ENCODE data around the gene RAB40B. TPM values are rescaled to one million over a fixed set of nuclear protein-coding genes. Genes with fewer than 3 reads are reported as not detected.

The RAB40B gene
- total RNA-seq, 1 experiment from 2014 or later, result 22.4 TPM

DNA sequence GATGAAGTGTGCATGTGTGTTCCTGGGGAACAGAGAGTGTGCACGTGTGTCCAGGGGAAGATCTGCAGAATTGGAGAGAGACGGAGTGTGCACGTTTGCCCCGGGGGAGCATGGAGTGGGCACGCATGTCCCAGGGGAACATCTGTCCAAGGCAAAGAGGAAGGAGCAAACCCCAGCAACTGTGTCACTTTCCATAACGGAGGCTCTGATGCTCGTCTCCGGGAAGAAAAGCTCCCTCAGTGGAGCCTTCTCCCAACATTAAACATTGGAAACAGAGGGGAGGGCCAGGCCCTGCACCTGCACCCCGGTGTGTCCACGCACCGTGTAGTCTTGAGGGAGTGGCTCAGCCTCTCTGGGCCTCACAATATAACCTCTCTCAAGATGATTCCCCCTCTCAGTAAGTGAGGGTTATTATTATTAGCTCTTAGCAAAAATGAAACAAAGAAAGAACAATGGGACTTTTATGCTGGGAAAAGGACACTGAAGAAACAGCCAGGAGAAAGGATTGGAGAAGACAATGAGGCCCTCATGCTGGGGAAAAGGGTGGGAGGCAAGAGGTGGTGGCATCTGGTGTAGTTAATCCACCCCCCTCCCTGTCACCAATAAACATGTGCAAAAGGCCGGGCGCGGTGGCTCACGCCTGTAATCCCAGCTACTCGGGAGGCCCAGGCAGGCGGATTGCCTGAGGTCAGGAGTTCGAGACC, 7.6 kb downstream of the RAB40B start:
- DNase-seq, result no peak
- POLR2A ChIA-PET (ENCODE audit: unreplicated experiment), result no interaction called here
- no peak for TF ChIP-seq EZH2 (IDR thresholded peaks at IDR 0.05; ENCODE audit: low read length, unreplicated experiment)
- TF ChIP-seq EZH2phosphoT487 (IDR thresholded peaks at IDR 0.05; ENCODE audit: borderline replicate concordance, low read length), result no peak
- Histone ChIP-seq H3K79me2 (ENCODE audit: low read length) (no peaks in the 10 kb centered on the region), H3K9me3 (ENCODE audit: low read length) (no peaks in the 10 kb centered on the region), H4K20me1 (ENCODE audit: low read length) (no peaks in the 10 kb centered on the region), H3K36me3 (ENCODE audit: low read depth, low read length) (no peaks in the 10 kb centered on the region; the same call in 1 of the 2 replicates), H3K27ac (ENCODE audit: low read length) (no peak overlapping the region), H3K9ac (ENCODE audit: low read length) (no peak overlapping the region), H3K9me2 (replicated peaks; ENCODE audit: low read length) (no peaks in the 10 kb centered on the region), H3K4me1 (ENCODE audit: insufficient read depth, low read length) (no peaks in the 10 kb centered on the region), H3K27me3 (ENCODE audit: low read length) (no peaks in the 10 kb centered on the region), H3F3A (ENCODE audit: low read length, unreplicated experiment) (no peaks in the 10 kb centered on the region), H2AFZ (ENCODE audit: low read length) (no peak overlapping the region), H3K4me3 (ENCODE audit: low read length) (no peak overlapping the region), H3K4me2 (ENCODE audit: low read length) (no peak overlapping the region)
- CTCF ChIA-PET, result no interaction called here
- BruUV-seq (replicated peaks), result no TSS peak
- no peak for ATAC-seq
- intact Hi-C loops (cut with micrococcal nuclease), result no loop called here

DNA sequence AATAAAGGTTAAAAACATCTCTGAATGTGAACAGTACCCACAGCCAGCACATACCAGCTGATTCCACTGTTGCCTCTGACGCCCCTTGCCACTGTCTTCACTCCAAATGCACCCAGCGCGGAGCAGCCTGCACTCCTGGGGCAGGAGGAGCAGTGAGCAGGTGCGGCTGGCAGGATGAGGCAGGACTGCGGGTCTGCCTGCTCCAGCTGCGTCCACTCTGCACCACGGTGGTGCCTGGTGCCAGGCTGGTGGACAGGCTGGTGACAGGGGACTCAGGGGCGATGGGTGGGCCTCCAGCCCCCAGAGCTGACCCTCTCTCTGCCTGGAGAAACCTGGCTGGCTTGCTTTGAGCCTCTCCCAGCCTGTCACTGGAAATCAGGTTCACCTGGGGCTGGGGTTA, 9.4 kb downstream of the RAB40B start:
- H3K9me2 ChIP-seq (replicated peaks; ENCODE audit: low read length), result no peaks in the 10 kb centered on the region
- intact Hi-C loops (cut with micrococcal nuclease), result no loop called here
- H2AFZ ChIP-seq (ENCODE audit: low read length), result no peak overlapping the region
- no peak overlapping the region for H3K9ac ChIP-seq (ENCODE audit: low read length)
- no peaks in the 10 kb centered on the region for H3K36me3 ChIP-seq (ENCODE audit: low read depth, low read length)
- no TSS peak for BruUV-seq (replicated peaks)
- ATAC-seq (no peak), DNase-seq (no peak)
- H3K4me3 ChIP-seq (ENCODE audit: low read length), result no peak overlapping the region
- peaks cover 5% of the 10 kb centered on the region for H3K4me1 ChIP-seq (ENCODE audit: insufficient read depth, low read length)
- ChIA-PET POLR2A (ENCODE audit: unreplicated experiment) (no interaction called here), CTCF (interaction anchor here (0.6 kb wide), 1 partner anchor 28 kb away, joined by 7 read pairs; the partner anchor contains the start of gene FN3KRP)
- no peaks in the 10 kb centered on the region for H3K79me2 ChIP-seq (ENCODE audit: low read length)
- no peak overlapping the region for H3K27ac ChIP-seq (ENCODE audit: low read length)
- H4K20me1 ChIP-seq (ENCODE audit: low read length), result no peaks in the 10 kb centered on the region
- no peak overlapping the region for H3K4me2 ChIP-seq (ENCODE audit: low read length)
- no peak for TF ChIP-seq EZH2 (IDR thresholded peaks at IDR 0.05; ENCODE audit: low read length, unreplicated experiment)
- TF ChIP-seq, protein P1, sequence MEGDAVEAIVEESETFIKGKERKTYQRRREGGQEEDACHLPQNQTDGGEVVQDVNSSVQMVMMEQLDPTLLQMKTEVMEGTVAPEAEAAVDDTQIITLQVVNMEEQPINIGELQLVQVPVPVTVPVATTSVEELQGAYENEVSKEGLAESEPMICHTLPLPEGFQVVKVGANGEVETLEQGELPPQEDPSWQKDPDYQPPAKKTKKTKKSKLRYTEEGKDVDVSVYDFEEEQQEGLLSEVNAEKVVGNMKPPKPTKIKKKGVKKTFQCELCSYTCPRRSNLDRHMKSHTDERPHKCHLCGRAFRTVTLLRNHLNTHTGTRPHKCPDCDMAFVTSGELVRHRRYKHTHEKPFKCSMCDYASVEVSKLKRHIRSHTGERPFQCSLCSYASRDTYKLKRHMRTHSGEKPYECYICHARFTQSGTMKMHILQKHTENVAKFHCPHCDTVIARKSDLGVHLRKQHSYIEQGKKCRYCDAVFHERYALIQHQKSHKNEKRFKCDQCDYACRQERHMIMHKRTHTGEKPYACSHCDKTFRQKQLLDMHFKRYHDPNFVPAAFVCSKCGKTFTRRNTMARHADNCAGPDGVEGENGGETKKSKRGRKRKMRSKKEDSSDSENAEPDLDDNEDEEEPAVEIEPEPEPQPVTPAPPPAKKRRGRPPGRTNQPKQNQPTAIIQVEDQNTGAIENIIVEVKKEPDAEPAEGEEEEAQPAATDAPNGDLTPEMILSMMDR (conservative IDR thresholded peaks at IDR 0.05; ENCODE audit: low read depth, low read length), result no peak
- no peak for TF ChIP-seq EZH2phosphoT487 (IDR thresholded peaks at IDR 0.05; ENCODE audit: borderline replicate concordance, low read length)
- no peaks in the 10 kb centered on the region for H3F3A ChIP-seq (ENCODE audit: low read length, unreplicated experiment)
- H3K9me3 ChIP-seq (ENCODE audit: low read length), result no peaks in the 10 kb centered on the region
- H3K27me3 ChIP-seq (ENCODE audit: low read length), result no peaks in the 10 kb centered on the region

DNA sequence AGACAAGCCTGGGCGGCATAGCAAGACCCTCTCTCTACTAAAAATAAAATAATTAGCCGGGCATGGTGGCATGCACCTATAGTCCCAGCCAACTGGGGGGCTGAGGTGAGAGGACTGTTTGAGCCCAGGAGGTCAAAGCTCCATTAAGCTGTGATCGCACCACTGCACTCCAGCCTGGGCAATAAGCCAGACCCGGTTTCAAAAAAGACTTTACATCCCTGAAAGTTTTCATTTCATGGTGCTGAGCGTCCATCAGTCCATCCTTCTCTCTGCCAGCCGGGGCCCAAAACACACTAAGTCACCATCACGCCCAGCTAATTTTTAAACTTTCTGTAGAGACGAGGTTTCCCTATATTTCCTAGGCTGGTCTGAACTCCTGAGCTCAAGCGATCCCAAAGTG, 10.6 kb downstream of the RAB40B start:
- H3K79me2 ChIP-seq (ENCODE audit: low read length), result no peaks in the 10 kb centered on the region
- no peak overlapping the region for H3K4me2 ChIP-seq (ENCODE audit: low read length)
- no peaks in the 10 kb centered on the region for H3K27me3 ChIP-seq (ENCODE audit: low read length)
- no peaks in the 10 kb centered on the region for H3K36me3 ChIP-seq (ENCODE audit: low read depth, low read length)
- no peaks in the 10 kb centered on the region for H3F3A ChIP-seq (ENCODE audit: low read length, unreplicated experiment)
- ChIA-PET POLR2A (ENCODE audit: unreplicated experiment) (no interaction called here), CTCF (interaction anchor here (0.5 kb wide), 1 partner anchor 39 kb away, joined by 3 read pairs; no protein-coding TSS in a partner anchor)
- H3K9ac ChIP-seq (ENCODE audit: low read length), result no peak overlapping the region
- no peaks in the 10 kb centered on the region for H3K9me3 ChIP-seq (ENCODE audit: low read length)
- no peaks in the 10 kb centered on the region for H3K9me2 ChIP-seq (replicated peaks; ENCODE audit: low read length)
- H3K4me1 ChIP-seq (ENCODE audit: insufficient read depth, low read length), result peaks cover 5% of the 10 kb centered on the region
- ATAC-seq (no peak), DNase-seq (no peak)
- no peaks in the 10 kb centered on the region for H4K20me1 ChIP-seq (ENCODE audit: low read length)
- no TSS peak for BruUV-seq (replicated peaks)
- H3K27ac ChIP-seq (ENCODE audit: low read length), result no peak overlapping the region
- intact Hi-C loops (cut with micrococcal nuclease), result no loop called here
- H2AFZ ChIP-seq (ENCODE audit: low read length), result no peak overlapping the region
- TF ChIP-seq EZH2phosphoT487 (IDR thresholded peaks at IDR 0.05; ENCODE audit: borderline replicate concordance, low read length), result no peak
- TF ChIP-seq, protein P1 (conservative IDR thresholded peaks at IDR 0.05; ENCODE audit: low read depth, low read length), result no peak
- TF ChIP-seq EZH2 (IDR thresholded peaks at IDR 0.05; ENCODE audit: low read length, unreplicated experiment), result no peak
- no peak overlapping the region for H3K4me3 ChIP-seq (ENCODE audit: low read length)
